ENCODE data around the gene TRIP10.
"Not testable (repeated sequence)": the region's sequence is repeated elsewhere in the genome, so short reads cannot be mapped to it uniquely, and the experiment has no call there.

The TRIP10 gene

GRCh38 chr19:6754136-6754535 is 14.7 kb downstream of the TRIP10 start:
- no peak for DNase-seq
- intact Hi-C loops (cut with DNase I) = loop anchor here (10.0 kb wide), 1 partner anchor 119 kb away; no protein-coding TSS in a partner anchor

- intact Hi-C loops (cut with DNase I) = loop anchor here (10.0 kb wide), 1 partner anchor 120 kb away; no protein-coding TSS in a partner anchor
- no peak for DNase-seq
These were observed 15.4 kb downstream of the TRIP10 start for GRCh38 chr19:6754653-6755463.

- intact Hi-C loops (cut with DNase I) = no loop called here
- no peak for DNase-seq
These were observed 21.1 kb downstream of the TRIP10 start for GRCh38 chr19:6760606-6761005.

GRCh38 chr19:6761053-6761676 is 21.7 kb downstream of the TRIP10 start:
- no peak for DNase-seq
- intact Hi-C loops (cut with DNase I) = no loop called here

GRCh38 chr19:6762253-6762797 is 22.8 kb downstream of the TRIP10 start:
- DNase-seq; intact Hi-C loops (cut with DNase I): not testable (repeated sequence)

DNA sequence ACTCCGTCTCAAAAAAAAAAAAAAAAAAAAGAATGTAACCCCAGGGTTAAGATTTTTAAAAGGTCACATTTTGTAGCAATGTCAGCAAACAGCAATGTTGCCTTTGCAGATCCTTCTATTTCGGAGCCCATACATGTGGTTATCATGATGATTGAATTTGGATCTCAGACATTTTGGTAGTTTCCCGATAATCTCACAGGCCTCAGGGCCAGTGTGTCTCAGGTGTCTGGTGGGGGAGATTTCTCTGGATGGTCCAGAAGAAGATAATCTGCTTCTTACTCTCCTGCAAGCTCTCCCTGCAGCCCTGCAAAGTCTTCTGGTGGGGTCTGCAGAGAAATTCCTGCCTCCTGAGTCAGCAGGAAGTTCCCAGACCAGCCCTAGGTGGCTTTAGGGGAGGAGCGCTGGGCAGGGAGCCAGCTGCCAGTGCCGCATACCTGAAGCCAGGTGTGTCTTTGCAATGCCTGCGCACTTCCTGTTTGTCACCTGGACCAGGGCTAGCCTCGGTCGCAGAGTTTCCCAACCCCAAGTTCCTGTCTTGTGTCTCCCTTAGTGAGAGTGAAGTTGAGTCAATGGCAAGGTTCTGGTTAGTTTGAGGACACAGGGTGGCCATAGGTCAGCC is 26.4 kb downstream of the TRIP10 start:
- DNase-seq = no peak
- intact Hi-C loops (cut with DNase I) = no loop called here

DNA sequence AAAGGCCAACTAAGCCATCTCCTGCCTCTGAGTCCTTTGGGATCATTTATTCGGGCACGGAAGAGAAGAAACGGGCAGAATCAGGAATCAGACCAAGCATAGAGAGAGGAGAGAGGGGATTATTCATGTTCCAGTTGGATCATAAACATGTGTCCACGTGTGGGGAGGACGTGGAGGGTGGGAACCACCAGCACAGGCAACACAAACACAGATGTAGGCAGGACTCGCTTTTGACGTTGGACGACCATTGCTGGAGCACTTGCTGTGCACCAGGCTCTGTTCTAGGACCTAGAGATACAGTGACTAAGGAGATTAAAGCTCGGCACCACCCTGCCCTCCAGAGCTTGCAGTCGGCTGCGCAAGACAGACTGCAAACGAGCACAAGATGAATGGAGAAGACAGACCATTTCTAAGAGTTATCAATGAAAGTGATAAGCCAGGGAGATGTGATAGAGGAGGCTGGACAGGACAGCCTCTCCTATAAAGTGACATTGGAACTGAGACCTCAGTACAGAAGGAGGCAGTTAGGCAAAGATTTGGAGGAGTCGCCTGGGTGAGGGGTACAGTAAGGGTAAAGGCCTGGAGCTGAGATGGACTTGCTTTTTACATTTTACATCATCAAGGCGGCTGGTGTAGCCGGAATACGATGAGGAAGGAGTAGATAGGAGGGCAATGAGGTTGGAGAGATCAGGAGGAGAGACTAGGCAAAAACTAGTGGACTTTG is 27.0 kb downstream of the TRIP10 start:
- DNase-seq = no peak
- intact Hi-C loops (cut with DNase I) = no loop called here

DNA sequence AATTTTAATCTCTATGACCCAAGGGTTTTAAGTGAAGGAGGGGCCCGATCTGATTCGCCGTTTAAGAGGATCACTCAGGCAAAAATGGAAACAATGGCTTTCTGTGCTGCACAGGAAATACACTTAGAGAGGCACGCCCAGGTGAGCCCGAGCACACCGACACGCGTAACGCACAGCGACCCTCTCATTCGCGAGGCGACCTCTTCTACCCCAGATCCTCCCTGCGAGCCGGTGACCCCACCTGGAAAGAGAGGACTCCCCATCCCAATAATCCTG is 27.5 kb downstream of the TRIP10 start:
- DNase-seq = no peak
- intact Hi-C loops (cut with DNase I) = no loop called here

GRCh38 chr19:6767357-6768235 is 28.1 kb downstream of the TRIP10 start, which contains the start of gene SH2D3A:
Gene SH2D3A (minus strand): TSS chr19:6767435. CDS start chr19:6763748, 3,687 bp downstream.
- intact Hi-C loops (cut with DNase I) = no loop called here
- DNase-seq = peak in 8 of 42 donors; percentile 3 to 61 (median 37)

DNA sequence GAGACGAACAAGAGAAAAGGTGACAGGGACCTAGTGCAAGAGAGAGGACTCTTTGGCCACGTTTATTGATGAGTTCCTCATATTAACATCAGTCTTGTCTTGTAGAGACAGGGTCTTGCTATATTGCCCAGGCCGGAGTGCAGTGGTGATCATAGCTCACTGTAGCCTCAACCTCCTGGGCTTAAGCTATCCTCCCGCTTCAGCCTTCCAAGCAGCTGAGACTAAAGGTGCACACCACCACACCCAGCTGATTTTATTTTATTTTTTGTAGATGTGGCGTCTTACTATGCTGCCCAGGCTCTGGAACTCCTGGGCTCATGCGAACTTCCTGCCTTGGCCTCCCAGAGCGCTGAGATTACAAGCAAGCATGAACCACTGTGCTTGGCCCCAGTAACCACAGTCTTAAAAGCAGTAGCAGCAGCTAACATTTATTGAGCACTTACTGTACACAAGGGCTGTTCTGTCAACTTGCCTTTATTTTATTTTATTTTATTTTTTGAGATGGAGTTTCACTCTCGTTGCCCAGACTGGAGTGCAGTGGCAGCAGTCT is 28.8 kb downstream of the TRIP10 start:
- intact Hi-C loops (cut with DNase I) = no loop called here
- DNase-seq = no peak

DNA sequence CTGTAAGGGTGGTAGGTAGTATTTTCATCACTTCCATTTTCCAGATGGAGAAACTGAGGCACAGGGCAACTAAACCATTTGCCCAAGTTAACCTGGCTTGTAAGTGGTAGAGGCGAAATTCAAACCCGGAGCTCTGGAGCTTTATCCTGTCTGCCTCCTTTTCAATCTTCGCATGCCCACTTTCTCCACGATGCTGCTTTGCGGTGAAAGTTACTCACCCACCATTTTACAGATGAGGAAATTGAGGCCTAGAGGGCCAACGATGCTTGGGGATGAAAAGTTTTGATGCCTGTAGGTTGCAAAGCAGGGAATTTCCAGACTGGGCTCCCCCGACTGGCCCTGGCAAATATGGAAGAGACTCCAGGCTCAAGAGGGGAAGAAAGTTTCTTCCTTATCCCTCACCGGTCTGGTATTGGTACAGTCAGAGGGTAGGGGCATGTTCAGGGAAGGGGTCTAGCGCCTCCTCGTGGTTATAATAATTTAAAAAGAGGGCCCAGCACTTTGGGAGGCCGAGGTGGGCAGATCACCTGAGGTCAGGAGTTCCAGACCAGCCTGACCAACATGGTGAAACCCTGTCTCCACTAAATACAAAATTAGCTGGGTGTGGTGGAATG is 29.6 kb downstream of the TRIP10 start:
- DNase-seq = no peak
- intact Hi-C loops (cut with DNase I) = no loop called here

GRCh38 chr19:6771648-6772027 is 32.2 kb downstream of the TRIP10 start:
- intact Hi-C loops (cut with DNase I); DNase-seq: not testable (repeated sequence)

DNA sequence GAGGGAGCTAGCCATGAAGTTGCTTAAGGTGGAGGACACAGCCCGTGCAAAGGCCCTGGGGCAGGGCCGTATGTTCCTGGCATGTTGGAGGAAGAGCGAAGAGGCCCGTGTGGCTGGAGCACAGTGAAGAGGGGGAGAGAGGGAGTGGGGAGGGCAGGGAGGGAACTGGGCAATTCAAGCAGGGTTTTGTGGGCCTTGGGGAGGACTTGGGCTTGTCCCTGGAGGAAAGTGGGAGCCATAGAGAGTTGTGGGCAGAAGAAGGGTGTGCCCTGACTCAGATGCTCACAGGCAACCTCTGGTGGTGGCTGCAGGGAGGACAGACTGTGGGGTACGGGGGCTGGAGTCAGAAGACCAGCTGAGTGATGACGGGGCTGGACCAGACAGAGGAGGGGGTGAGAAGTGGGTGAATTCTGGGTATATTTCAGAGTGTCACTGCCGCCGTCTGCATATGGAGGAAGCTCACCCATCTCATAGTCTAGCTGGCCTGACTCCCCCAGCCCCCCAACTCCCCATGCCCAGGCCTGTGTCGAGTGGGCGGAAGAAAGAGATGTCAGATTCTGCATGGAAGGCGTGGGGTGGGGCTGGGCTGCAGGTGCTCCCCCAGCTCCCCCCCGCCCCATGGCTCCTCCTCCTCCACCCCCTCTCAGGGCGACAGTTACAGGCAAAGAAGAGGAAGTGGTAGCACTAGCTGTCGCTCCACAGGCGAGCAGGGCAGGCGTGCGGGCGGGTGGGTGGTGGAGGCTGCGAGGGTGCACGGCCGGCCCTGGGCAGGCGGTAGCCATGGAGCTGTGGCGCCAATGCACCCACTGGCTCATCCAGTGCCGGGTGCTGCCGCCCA is 32.8 kb downstream of the TRIP10 start, which contains the start of gene VAV1:
Gene VAV1, plus strand, starts transcription at position 681 of the 838 bp plus-strand sequence. Its CDS starts 100 bp downstream, at position 781.
- intact Hi-C loops (cut with DNase I) = no loop called here
- peak in 38 of 42 donors; percentile 12 to 68 (median 38) for DNase-seq

DNA sequence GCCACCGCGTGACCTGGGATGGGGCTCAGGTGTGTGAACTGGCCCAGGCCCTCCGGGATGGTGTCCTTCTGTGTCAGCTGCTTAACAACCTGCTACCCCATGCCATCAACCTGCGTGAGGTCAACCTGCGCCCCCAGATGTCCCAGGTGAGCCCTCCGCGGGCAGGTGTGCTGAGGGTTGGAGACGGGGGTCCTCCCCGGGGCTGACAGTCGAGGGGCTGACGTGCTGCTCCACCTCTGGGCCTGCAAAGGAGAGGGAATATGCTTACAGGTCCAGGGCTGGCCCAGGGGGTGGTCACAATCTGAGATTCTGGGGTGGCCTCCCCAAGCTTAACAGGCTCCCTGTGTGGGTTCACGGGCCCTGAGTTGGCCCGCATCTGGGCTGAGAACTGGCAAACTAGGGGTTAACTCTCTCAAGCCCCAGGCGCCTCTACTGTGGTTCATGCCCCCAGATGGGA is 33.4 kb downstream of the TRIP10 start:
- DNase-seq = no peak
- intact Hi-C loops (cut with DNase I) = no loop called here

- intact Hi-C loops (cut with DNase I) = no loop called here
- peak in 37 of 42 donors; percentile 9 to 57 (median 34) for DNase-seq
These were observed 33.9 kb downstream of the TRIP10 start for GRCh38 chr19:6773323-6773931.

Measured in head of caudate nucleus (tissue), 42 donors.